ENCODE results near the gene PIAS4.

Gene PIAS4

GRCh38 chr19:4066682-4067395 is 59.3 kb downstream of the PIAS4 start, which contains the start of gene ZBTB7A:
ZBTB7A (minus strand) TSS chr19:4066899; CDS start chr19:4055232, 11,667 bp downstream.
- TF ChIP-seq CTCF (IDR thresholded peaks at IDR 0.05) = no peak

- TF ChIP-seq CTCF (IDR thresholded peaks at IDR 0.05) = no peak
Measured at GRCh38 chr19:4067396-4068046, 60.0 kb downstream of the PIAS4 start.

- no peak for TF ChIP-seq CTCF (IDR thresholded peaks at IDR 0.05)
Measured at GRCh38 chr19:4068047-4068966, 60.8 kb downstream of the PIAS4 start.

GRCh38 chr19:4069331-4069959 is 61.9 kb downstream of the PIAS4 start:
- no peak for TF ChIP-seq CTCF (IDR thresholded peaks at IDR 0.05)

GRCh38 chr19:4071610-4072009 is 64.1 kb downstream of the PIAS4 start:
- TF ChIP-seq CTCF (IDR thresholded peaks at IDR 0.05) = no peak

GRCh38 chr19:4075373-4075772 is 67.8 kb downstream of the PIAS4 start:
- TF ChIP-seq CTCF (IDR thresholded peaks at IDR 0.05) = no peak

- no peak for TF ChIP-seq CTCF (IDR thresholded peaks at IDR 0.05)
Measured at GRCh38 chr19:4077007-4077374, 69.5 kb downstream of the PIAS4 start.

All from LNCAP (cell line).